ENCODE data around the gene PPP1CC. TPM values are rescaled to one million over a fixed set of nuclear protein-coding genes. Genes with fewer than 3 reads are reported as not detected.
A peak's percentile ranks its signal among the peaks of the same experiment; 100 is the strongest.
"Not testable (repeated sequence)": the region's sequence is repeated elsewhere in the genome, so short reads cannot be mapped to it uniquely, and the experiment has no call there.

The PPP1CC gene
- total RNA-seq, 2 donors from 2014 or later, result 179 to 201 TPM

- H3K4me3 ChIP-seq (ENCODE audit: low read length), result peak overlapping the region; percentile 97
- no peaks in the 10 kb centered on the region for H3K27me3 ChIP-seq (ENCODE audit: control insufficient read depth, insufficient read depth, low read length, poor library complexity, severe bottlenecking)
- TF ChIP-seq, protein P1, sequence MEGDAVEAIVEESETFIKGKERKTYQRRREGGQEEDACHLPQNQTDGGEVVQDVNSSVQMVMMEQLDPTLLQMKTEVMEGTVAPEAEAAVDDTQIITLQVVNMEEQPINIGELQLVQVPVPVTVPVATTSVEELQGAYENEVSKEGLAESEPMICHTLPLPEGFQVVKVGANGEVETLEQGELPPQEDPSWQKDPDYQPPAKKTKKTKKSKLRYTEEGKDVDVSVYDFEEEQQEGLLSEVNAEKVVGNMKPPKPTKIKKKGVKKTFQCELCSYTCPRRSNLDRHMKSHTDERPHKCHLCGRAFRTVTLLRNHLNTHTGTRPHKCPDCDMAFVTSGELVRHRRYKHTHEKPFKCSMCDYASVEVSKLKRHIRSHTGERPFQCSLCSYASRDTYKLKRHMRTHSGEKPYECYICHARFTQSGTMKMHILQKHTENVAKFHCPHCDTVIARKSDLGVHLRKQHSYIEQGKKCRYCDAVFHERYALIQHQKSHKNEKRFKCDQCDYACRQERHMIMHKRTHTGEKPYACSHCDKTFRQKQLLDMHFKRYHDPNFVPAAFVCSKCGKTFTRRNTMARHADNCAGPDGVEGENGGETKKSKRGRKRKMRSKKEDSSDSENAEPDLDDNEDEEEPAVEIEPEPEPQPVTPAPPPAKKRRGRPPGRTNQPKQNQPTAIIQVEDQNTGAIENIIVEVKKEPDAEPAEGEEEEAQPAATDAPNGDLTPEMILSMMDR (conservative IDR thresholded peaks at IDR 0.05), result no peak
- peaks cover 10% of the 10 kb centered on the region for H3K27me3 Mint-ChIP-seq (ENCODE audit: insufficient read depth)
- H3K9ac ChIP-seq (ENCODE audit: extremely low read depth, low read length, poor library complexity, severe bottlenecking), result no peak overlapping the region
- no peak overlapping the region for H3K27ac ChIP-seq (ENCODE audit: low read depth, low read length)
- peak overlapping the region; percentile 30 for H3K27ac Mint-ChIP-seq
- no peak for DNase-seq
- H3K4me1 Mint-ChIP-seq, result peaks cover 33% of the 10 kb centered on the region
- WGBS, 2 experiments (ENCODE audit: insufficient coverage in 1 of 2, insufficient read length in 1 of 2), result 80 to 81% methylated on average over 2 to 3 of the region's 3 CpGs
- no peaks in the 10 kb centered on the region for H3K4me1 ChIP-seq (ENCODE audit: control insufficient read depth, insufficient read depth, low read length)
- H3K4me3 Mint-ChIP-seq, result peak overlapping the region; percentile 99
- peaks cover 32% of the 10 kb centered on the region for H3K36me3 ChIP-seq (ENCODE audit: control insufficient read depth, insufficient read depth, low read length)
- no peaks in the 10 kb centered on the region for H3K9me3 Mint-ChIP-seq
- no peaks in the 10 kb centered on the region for H3K9me3 ChIP-seq (ENCODE audit: control insufficient read depth, low read length)
- H3K36me3 Mint-ChIP-seq (ENCODE audit: low read depth), result peaks cover 15% of the 10 kb centered on the region
These were observed 2.8 kb downstream of the PPP1CC start for GRCh38 chr12:110739894-110740293.

- Mint-ChIP-seq H3K27me3 (ENCODE audit: insufficient read depth) (peaks cover 8% of the 10 kb centered on the region), H3K4me1 (peaks cover 33% of the 10 kb centered on the region)
- no peak overlapping the region for H3K9ac ChIP-seq (ENCODE audit: extremely low read depth, low read length, poor library complexity, severe bottlenecking)
These were observed 3.2 kb downstream of the PPP1CC start for GRCh38 chr12:110739488-110739887.

GRCh38 chr12:110737532-110737931, 5.2 kb downstream of the PPP1CC start:
- no peaks in the 10 kb centered on the region for H3K9me3 Mint-ChIP-seq
- no peaks in the 10 kb centered on the region for H3K27me3 Mint-ChIP-seq (ENCODE audit: insufficient read depth)
- Histone ChIP-seq H3K36me3 (ENCODE audit: control insufficient read depth, insufficient read depth, low read length) (peaks cover 44% of the 10 kb centered on the region), H3K4me1 (ENCODE audit: control insufficient read depth, insufficient read depth, low read length) (peaks cover 10% of the 10 kb centered on the region), H3K27ac (ENCODE audit: low read depth, low read length) (no peak overlapping the region), H3K9ac (ENCODE audit: extremely low read depth, low read length, poor library complexity, severe bottlenecking) (no peak overlapping the region), H3K9me3 (ENCODE audit: control insufficient read depth, low read length) (no peaks in the 10 kb centered on the region), H3K27me3 (ENCODE audit: control insufficient read depth, insufficient read depth, low read length, poor library complexity, severe bottlenecking) (no peaks in the 10 kb centered on the region), H3K4me3 (ENCODE audit: low read length) (peak overlapping the region; percentile 10)
- peaks cover 26% of the 10 kb centered on the region for H3K36me3 Mint-ChIP-seq (ENCODE audit: low read depth)
- TF ChIP-seq, protein P1 (conservative IDR thresholded peaks at IDR 0.05), result no peak
- 80 to 89% methylated on average over 3 of the region's 3 CpGs for WGBS, 2 experiments (ENCODE audit: insufficient coverage in 1 of 2, insufficient read length in 1 of 2)
- peak; percentile 53 for DNase-seq
- no peak overlapping the region for H3K27ac Mint-ChIP-seq
- no peak overlapping the region for H3K4me3 Mint-ChIP-seq
- peaks cover 42% of the 10 kb centered on the region for H3K4me1 Mint-ChIP-seq

More at GRCh38 chr12:110739488-110739887, 3.2 kb downstream of the PPP1CC start:
- Histone ChIP-seq H3K4me1 (ENCODE audit: control insufficient read depth, insufficient read depth, low read length) (no peaks in the 10 kb centered on the region), H3K4me3 (ENCODE audit: low read length) (peak overlapping the region; percentile 97), H3K27ac (ENCODE audit: low read depth, low read length) (no peak overlapping the region), H3K9me3 (ENCODE audit: control insufficient read depth, low read length) (no peaks in the 10 kb centered on the region), H3K27me3 (ENCODE audit: control insufficient read depth, insufficient read depth, low read length, poor library complexity, severe bottlenecking) (no peaks in the 10 kb centered on the region), H3K36me3 (ENCODE audit: control insufficient read depth, insufficient read depth, low read length) (peaks cover 35% of the 10 kb centered on the region)
- TF ChIP-seq, protein P1 (conservative IDR thresholded peaks at IDR 0.05), result no peak
- Mint-ChIP-seq H3K27ac (no peak overlapping the region), H3K36me3 (ENCODE audit: low read depth) (peaks cover 18% of the 10 kb centered on the region), H3K9me3 (no peaks in the 10 kb centered on the region), H3K4me3 (peak overlapping the region; percentile 99)
- WGBS, 2 experiments (ENCODE audit: insufficient coverage in 1 of 2, insufficient read length in 1 of 2), result no CpG with 5 or more reads among the region's 1 CpG
- peak; percentile 29 for DNase-seq

DNA sequence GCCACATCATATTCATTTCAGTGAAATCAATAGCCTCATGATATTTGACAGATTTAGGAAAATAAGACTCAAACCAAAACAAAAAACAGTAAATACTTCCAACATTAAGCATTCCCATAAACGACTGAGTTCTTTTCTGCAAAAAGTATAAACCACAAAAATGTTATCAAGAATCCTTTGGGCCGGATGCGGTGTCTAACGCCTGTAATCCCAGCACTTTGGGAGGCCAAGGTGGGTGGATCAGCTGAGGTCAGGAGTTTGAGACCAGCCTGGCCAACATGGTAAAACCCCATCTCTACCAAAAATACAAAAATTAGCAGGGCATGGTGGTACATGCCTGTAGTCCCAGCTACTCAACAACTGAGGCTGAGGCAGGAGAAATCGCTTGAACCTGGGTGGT, 5.7 kb downstream of the PPP1CC start:
- not testable (repeated sequence) for H3K9me3 Mint-ChIP-seq; H3K4me3 ChIP-seq (ENCODE audit: low read length); H3K9ac ChIP-seq (ENCODE audit: extremely low read depth, low read length, poor library complexity, severe bottlenecking); H3K27me3 ChIP-seq (ENCODE audit: control insufficient read depth, insufficient read depth, low read length, poor library complexity, severe bottlenecking); H3K27ac ChIP-seq (ENCODE audit: low read depth, low read length); H3K27ac Mint-ChIP-seq; H3K9me3 ChIP-seq (ENCODE audit: control insufficient read depth, low read length); H3K27me3 Mint-ChIP-seq (ENCODE audit: insufficient read depth); H3K4me3 Mint-ChIP-seq
- 94 to 100% methylated on average over 4 to 5 of the region's 5 CpGs for WGBS, 2 experiments (ENCODE audit: insufficient coverage in 1 of 2, insufficient read length in 1 of 2)
- Histone ChIP-seq H3K36me3 (ENCODE audit: control insufficient read depth, insufficient read depth, low read length) (peaks cover 44% of the 10 kb centered on the region), H3K4me1 (ENCODE audit: control insufficient read depth, insufficient read depth, low read length) (peaks cover 11% of the 10 kb centered on the region)
- Mint-ChIP-seq H3K36me3 (ENCODE audit: low read depth) (peaks cover 30% of the 10 kb centered on the region), H3K4me1 (peaks cover 46% of the 10 kb centered on the region)
- DNase-seq, result peak; percentile 5
